GM12878 (cell line): ENCODE measurements around the gene MAT2B. TPM values are rescaled to one million over a fixed set of nuclear protein-coding genes. Genes with fewer than 3 reads are reported as not detected.

ENCODE experiments used
- ATAC-seq: fragments of 200-7000 bp; cut with Tn5 transposase; 3 replicates; pipeline ENCODE4 v1.9.1; 2020; ENCODE audit warnings: mild to moderate bottlenecking, moderate library complexity
- BruUV-seq: library from RNA; stranded (reverse); fragments of 400-500 nt; replicated peaks from 2 replicates; lab custom pipeline; 2021; lab: Mats Ljungman, UMichigan
- CTCF ChIA-PET: fragments of 300-600 bp; sonication (Branson Sonifier 250); formaldehyde crosslinking; extraction: SDS; loops from one replicate; lab custom pipeline; 2021; ENCODE audit warnings: inconsistent platforms; lab: Yijun Ruan, JAX
- POLR2A ChIA-PET: fragments of 350-600 bp; formaldehyde crosslinking; extraction: SDS; loops from one replicate; lab custom pipeline; 2021; ENCODE audit warnings: inconsistent platforms; lab: Charles Lee
- RAD21 ChIA-PET: fragments of 300-600 bp; sonication (Branson Sonifier 250); formaldehyde crosslinking; loops from one replicate; lab custom pipeline; 2023; ENCODE audit warnings: antibody characterized with exemption; ENCODE audit not compliant: unreplicated experiment; lab: Charles Lee
- SMC1A ChIA-PET: fragments of 300-600 bp; sonication (Branson Sonifier 250); formaldehyde crosslinking; loops from one replicate; lab custom pipeline; 2023; ENCODE audit not compliant: unreplicated experiment, uncharacterized antibody; lab: Charles Lee
- DNase-seq: peaks from one replicate; pipeline ENCODE4 v3.0.0-alpha.2; 2011; ENCODE audit warnings: low read depth, low spot score
- FAIRE-seq: peaks from 3 replicates; lab custom pipeline; 2011; peaks lifted over from hg19 to GRCh38; lab: Jason Lieb, UNC
- H2AFZ ChIP-seq: 2 replicates; pipeline ENCODE4 v1.6.0; 2011; ENCODE audit warnings: low read depth, low read length, control low read depth; ENCODE audit not compliant: control insufficient read depth
- H3K27ac ChIP-seq: 2 replicates; pipeline ENCODE4 v1.5.1; 2011; ENCODE audit warnings: control low read depth; ENCODE audit not compliant: control insufficient read depth, insufficient read depth
- H3K27me3 ChIP-seq, 2 experiments: replicated peaks in 1 of 2; 2 replicates each; pipeline versions ENCODE4 v1.6.0 to v1.6.1; 2011; ENCODE audit warnings: low read length in 1 of 2; ENCODE audit not compliant: control insufficient read depth in 2 of 2, insufficient read depth in 2 of 2
- H3K36me3 ChIP-seq, 2 experiments: 2 replicates each; pipeline ENCODE4 v1.5.1; 2011; ENCODE audit warnings: low read length in 1 of 2; ENCODE audit not compliant: control insufficient read depth in 2 of 2, insufficient read depth in 2 of 2
- H3K4me1 ChIP-seq: 2 replicates; pipeline ENCODE4 v1.6.1; 2011; ENCODE audit warnings: mild to moderate bottlenecking, low read length, moderate library complexity, mixed read lengths; ENCODE audit not compliant: control insufficient read depth, insufficient read depth
- H3K4me2 ChIP-seq: 2 replicates; pipeline ENCODE4 v1.6.0; 2011; ENCODE audit warnings: control low read depth; ENCODE audit not compliant: control insufficient read depth, insufficient read depth
- H3K4me3 ChIP-seq: fragments of 200-600 bp; sonication (generic); 2 replicates; pipeline ENCODE4 v1.5.1; 2016
- H3K79me2 ChIP-seq: 2 replicates; pipeline ENCODE4 v1.6.0; 2011; ENCODE audit warnings: low read length; ENCODE audit not compliant: control insufficient read depth, insufficient read depth
- H3K9ac ChIP-seq: 2 replicates; pipeline ENCODE4 v1.8.0; 2011; ENCODE audit warnings: low read length, control low read depth, mixed read lengths; ENCODE audit not compliant: control insufficient read depth, insufficient read depth
- H3K9me3 ChIP-seq: replicated peaks from 3 replicates; pipeline ENCODE4 v1.5.1; 2011; ENCODE audit warnings: mild to moderate bottlenecking, low read length; ENCODE audit not compliant: control insufficient read depth, insufficient read depth
- H4K20me1 ChIP-seq: 2 replicates; pipeline ENCODE4 v1.6.0; 2011; ENCODE audit not compliant: control insufficient read depth, insufficient read depth
- EGR1 ChIP-seq, 2 experiments: IDR thresholded peaks; 1 replicate in 1 of 2; 2 replicates in 1 of 2; pipeline ENCODE4 v1.6.1; 2011 to 2012; ENCODE audit warnings: low read depth in 2 of 2, low read length in 2 of 2, borderline replicate concordance in 1 of 2, mild to moderate bottlenecking in 1 of 2, moderate library complexity in 1 of 2
- LARP7 ChIP-seq: fragments of 450-650 bp; IDR thresholded peaks from 2 replicates; pipeline ENCODE4 v1.6.1; 2017; ENCODE audit warnings: mild to moderate bottlenecking
- MEF2A ChIP-seq: IDR thresholded peaks from 2 replicates; pipeline ENCODE4 v1.6.1; 2011; ENCODE audit warnings: low read depth, mild to moderate bottlenecking, low read length, moderate library complexity; ENCODE audit not compliant: insufficient read depth
- MXI1 ChIP-seq: fragments of 150-350 bp; IDR thresholded peaks from 2 replicates; pipeline ENCODE4 v1.6.1; 2011; ENCODE audit warnings: low read depth, mild to moderate bottlenecking, inconsistent platforms, low read length, improper control_type of control experiment
- NR2C2 ChIP-seq: IDR thresholded peaks from 2 replicates; pipeline ENCODE4 v1.6.1; 2011; ENCODE audit warnings: borderline replicate concordance, low read depth; ENCODE audit not compliant: control insufficient read depth, insufficient read length
- RB1 ChIP-seq: fragments of 450-650 bp; formaldehyde crosslinking; IDR thresholded peaks from 2 replicates; pipeline ENCODE4 v1.6.1; 2017; ENCODE audit warnings: mild to moderate bottlenecking, borderline replicate concordance
- RCOR1 ChIP-seq: conservative IDR thresholded peaks from 2 replicates; pipeline ENCODE4 v1.6.1; 2012; ENCODE audit warnings: low read depth, low read length, improper control_type of control experiment
- STAT1 ChIP-seq: fragments of 450-650 bp; conservative IDR thresholded peaks from 2 replicates; pipeline ENCODE4 v1.6.1; 2014; ENCODE audit warnings: antibody characterized with exemption, mild to moderate bottlenecking
- ZNF274 ChIP-seq: IDR thresholded peaks from one replicate; pipeline ENCODE4 v1.8.0; 2011; ENCODE audit not compliant: insufficient read length, insufficient read depth
- ZZZ3 ChIP-seq: IDR thresholded peaks from 2 replicates; pipeline ENCODE4 v1.6.1; 2011; ENCODE audit warnings: low read depth; ENCODE audit not compliant: control insufficient read depth, insufficient read length
- WGBS: methylation state at CpG from one replicate; pipeline ENCODE4 v1.1.6; 2016; ENCODE audit warnings: low lambda C conversion rate; ENCODE audit not compliant: insufficient replicate concordance, insufficient coverage; ENCODE audit errors: missing lambda C conversion rate; 5-methylcytosine and 5-hydroxymethylcytosine counted together
- in situ Hi-C: fragments of 300-500 bp; cut with MboI; formaldehyde crosslinking; loops from 9 replicates; pipeline ENCODE4 v1.14.3; 2018; ENCODE audit warnings: mixed read lengths
- intact Hi-C: fragments of 100-400 bp; cut with micrococcal nuclease; formaldehyde crosslinking; loops from one replicate; pipeline ENCODE4 v1.14.2; 2022; ENCODE audit not compliant: unreplicated experiment
- polyA plus RNA-seq, 11 experiments: library from polyadenylated mRNA; depleted of rRNA in 4 of 11; unstranded in 6 of 11; stranded (reverse) in 5 of 11; fragments of >200 nt; fragmentation: Nextera tagmentation in 4 of 11; fragmentation: Illumina TruSeq in 1 of 11; extraction: Ambion mirVana in 4 of 11; extraction: Trizol in 1 of 11; gene quantifications; 1 replicate in 1 of 11; 2 replicates in 10 of 11; pipeline versions ENCODE4 v1.2.1 to v1.2.3, GENCODE V29; 2011 to 2016; ENCODE audit warnings: inconsistent platforms in 2 of 11, missing spikeins in 2 of 11, low read depth in 1 of 11
- total RNA-seq, 4 experiments: library from RNA; depleted of rRNA in 3 of 4; stranded (reverse); fragments of >200 nt in 3 of 4; fragmentation: Illumina TruSeq in 1 of 4; extraction: Trizol in 1 of 4; gene quantifications; 2 replicates each; pipeline versions ENCODE4 v1.2.1 to v1.2.3, GENCODE V29; 2013 to 2021
- TF ChIP-seq, protein P1 (sequence below): IDR thresholded peaks from 2 replicates; pipeline ENCODE4 v1.6.1; 2011; ENCODE audit warnings: low read depth, mild to moderate bottlenecking, low read length, moderate library complexity, borderline replicate concordance; ENCODE audit errors: extremely low read depth
- TF ChIP-seq, protein P2 (sequence below): fragments of 150-350 bp; IDR thresholded peaks from 2 replicates; pipeline ENCODE4 v1.6.1; 2014; ENCODE audit warnings: mild to moderate bottlenecking, low read depth, low read length
- TF ChIP-seq, protein P3 (sequence below): fragments of 450-650 bp; IDR thresholded peaks from 2 replicates; pipeline ENCODE4 v1.6.1; 2018; ENCODE audit warnings: borderline replicate concordance, mild to moderate bottlenecking; ENCODE audit not compliant: partially characterized antibody
- TF ChIP-seq, protein P4 (sequence below): fragments of 150-350 bp; IDR thresholded peaks from 2 replicates; pipeline ENCODE4 v1.6.1; 2016; ENCODE audit warnings: low read depth, low read length
- TF ChIP-seq, protein P5 (sequence below): IDR thresholded peaks from 2 replicates; pipeline ENCODE4 v1.6.1; 2012; ENCODE audit warnings: low read depth, low read length, improper control_type of control experiment

MAT2B gene
- total and polyA plus RNA-seq, 10 of the 15 experiments (the other 5 are each of a cell fraction or from before 2014, with no cell fraction given): 43.2 to 122 (median 63.7) TPM

DNA sequence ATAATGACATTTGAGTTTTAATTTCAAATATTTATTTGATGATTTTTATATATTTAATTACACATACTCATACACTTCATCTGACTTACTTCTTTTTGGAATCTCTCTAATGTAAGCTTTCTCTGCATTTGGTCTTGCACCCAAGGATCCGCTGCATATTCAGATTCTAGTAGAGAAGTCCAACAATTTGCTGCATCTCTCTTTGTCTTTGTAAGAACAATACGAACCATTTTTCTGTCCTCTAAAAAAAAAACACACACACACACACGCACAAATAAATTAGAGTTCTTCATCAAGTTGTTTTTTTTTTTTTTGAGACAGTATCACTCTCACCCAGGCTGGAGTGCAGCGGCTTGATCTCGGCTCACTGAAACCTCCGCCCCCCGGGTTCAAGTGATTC is 48.6 kb upstream of the MAT2B start:
- H3K27ac ChIP-seq: no peak overlapping the region
- ChIA-PET SMC1A (interaction anchor here (1.4 to 9.3 kb wide), 3 partner anchors 11 to 48 kb away, joined by 3 to 142 read pairs (median 17); partner anchors contain the start of gene CCNG1), CTCF (interaction anchor here (0.7 to 6.6 kb wide), 3 partner anchors 11 to 108 kb away, joined by 3 to 74 read pairs (median 3); partner anchors contain the start of gene CCNG1), POLR2A (interaction anchor here (0.8 to 9.1 kb wide), 2 partner anchors 16 to 49 kb away, joined by 3 to 181 read pairs; partner anchors contain the start of genes CCNG1 and MAT2B), RAD21 (no interaction called here)
- in situ Hi-C loops: no loop called here
- peaks cover 0 to 5% of the 10 kb centered on the region in 2 experiments; a peak in 1 of 4 replicates for H3K36me3 ChIP-seq
- peaks cover 43% of the 10 kb centered on the region for H3K79me2 ChIP-seq
- no peak overlapping the region for H3K4me2 ChIP-seq
- no peak for DNase-seq
- peak overlapping the region; percentile 12; the same call in 1 of the 2 replicates for H3K4me3 ChIP-seq
- H3K27me3 ChIP-seq: no peaks in the 10 kb centered on the region
- H4K20me1 ChIP-seq: no peaks in the 10 kb centered on the region
- H3K4me1 ChIP-seq: no peaks in the 10 kb centered on the region
- H3K9me3 ChIP-seq: no peaks in the 10 kb centered on the region; the same call in 2 of the 3 replicates
- no peak for ATAC-seq
- 97% methylated on average over 7 of the region's 7 CpGs for WGBS
- no peak for FAIRE-seq
- intact Hi-C loops: no loop called here
- no peak overlapping the region for H3K9ac ChIP-seq
- H2AFZ ChIP-seq: no peak overlapping the region
- no TSS peak for BruUV-seq
- TF ChIP-seq, protein P1, sequence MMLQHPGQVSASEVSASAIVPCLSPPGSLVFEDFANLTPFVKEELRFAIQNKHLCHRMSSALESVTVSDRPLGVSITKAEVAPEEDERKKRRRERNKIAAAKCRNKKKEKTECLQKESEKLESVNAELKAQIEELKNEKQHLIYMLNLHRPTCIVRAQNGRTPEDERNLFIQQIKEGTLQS: no peak
- TF ChIP-seq LARP7 (no peak), RB1 (no peak), ZZZ3 (no peak), EGR1 (IDR thresholded peaks at IDR 0.05; ENCODE audit: borderline replicate concordance in 1 of 2, low read depth in 2 of 2, low read length in 2 of 2) (no peak), NR2C2 (no peak), ZNF274 (no peak), MEF2A (no peak), STAT1 (no peak), MXI1 (no peak), RCOR1 (no peak)
- TF ChIP-seq, protein P2, sequence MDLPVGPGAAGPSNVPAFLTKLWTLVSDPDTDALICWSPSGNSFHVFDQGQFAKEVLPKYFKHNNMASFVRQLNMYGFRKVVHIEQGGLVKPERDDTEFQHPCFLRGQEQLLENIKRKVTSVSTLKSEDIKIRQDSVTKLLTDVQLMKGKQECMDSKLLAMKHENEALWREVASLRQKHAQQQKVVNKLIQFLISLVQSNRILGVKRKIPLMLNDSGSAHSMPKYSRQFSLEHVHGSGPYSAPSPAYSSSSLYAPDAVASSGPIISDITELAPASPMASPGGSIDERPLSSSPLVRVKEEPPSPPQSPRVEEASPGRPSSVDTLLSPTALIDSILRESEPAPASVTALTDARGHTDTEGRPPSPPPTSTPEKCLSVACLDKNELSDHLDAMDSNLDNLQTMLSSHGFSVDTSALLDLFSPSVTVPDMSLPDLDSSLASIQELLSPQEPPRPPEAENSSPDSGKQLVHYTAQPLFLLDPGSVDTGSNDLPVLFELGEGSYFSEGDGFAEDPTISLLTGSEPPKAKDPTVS: no peak
- TF ChIP-seq, protein P3, sequence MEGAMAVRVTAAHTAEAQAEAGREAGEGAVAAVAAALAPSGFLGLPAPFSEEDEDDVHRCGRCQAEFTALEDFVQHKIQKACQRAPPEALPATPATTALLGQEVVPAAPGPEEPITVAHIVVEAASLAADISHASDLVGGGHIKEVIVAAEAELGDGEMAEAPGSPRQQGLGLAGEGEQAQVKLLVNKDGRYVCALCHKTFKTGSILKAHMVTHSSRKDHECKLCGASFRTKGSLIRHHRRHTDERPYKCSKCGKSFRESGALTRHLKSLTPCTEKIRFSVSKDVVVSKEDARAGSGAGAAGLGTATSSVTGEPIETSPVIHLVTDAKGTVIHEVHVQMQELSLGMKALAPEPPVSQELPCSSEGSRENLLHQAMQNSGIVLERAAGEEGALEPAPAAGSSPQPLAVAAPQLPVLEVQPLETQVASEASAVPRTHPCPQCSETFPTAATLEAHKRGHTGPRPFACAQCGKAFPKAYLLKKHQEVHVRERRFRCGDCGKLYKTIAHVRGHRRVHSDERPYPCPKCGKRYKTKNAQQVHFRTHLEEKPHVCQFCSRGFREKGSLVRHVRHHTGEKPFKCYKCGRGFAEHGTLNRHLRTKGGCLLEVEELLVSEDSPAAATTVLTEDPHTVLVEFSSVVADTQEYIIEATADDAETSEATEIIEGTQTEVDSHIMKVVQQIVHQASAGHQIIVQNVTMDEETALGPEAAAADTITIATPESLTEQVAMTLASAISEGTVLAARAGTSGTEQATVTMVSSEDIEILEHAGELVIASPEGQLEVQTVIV: no peak
- TF ChIP-seq, protein P4, sequence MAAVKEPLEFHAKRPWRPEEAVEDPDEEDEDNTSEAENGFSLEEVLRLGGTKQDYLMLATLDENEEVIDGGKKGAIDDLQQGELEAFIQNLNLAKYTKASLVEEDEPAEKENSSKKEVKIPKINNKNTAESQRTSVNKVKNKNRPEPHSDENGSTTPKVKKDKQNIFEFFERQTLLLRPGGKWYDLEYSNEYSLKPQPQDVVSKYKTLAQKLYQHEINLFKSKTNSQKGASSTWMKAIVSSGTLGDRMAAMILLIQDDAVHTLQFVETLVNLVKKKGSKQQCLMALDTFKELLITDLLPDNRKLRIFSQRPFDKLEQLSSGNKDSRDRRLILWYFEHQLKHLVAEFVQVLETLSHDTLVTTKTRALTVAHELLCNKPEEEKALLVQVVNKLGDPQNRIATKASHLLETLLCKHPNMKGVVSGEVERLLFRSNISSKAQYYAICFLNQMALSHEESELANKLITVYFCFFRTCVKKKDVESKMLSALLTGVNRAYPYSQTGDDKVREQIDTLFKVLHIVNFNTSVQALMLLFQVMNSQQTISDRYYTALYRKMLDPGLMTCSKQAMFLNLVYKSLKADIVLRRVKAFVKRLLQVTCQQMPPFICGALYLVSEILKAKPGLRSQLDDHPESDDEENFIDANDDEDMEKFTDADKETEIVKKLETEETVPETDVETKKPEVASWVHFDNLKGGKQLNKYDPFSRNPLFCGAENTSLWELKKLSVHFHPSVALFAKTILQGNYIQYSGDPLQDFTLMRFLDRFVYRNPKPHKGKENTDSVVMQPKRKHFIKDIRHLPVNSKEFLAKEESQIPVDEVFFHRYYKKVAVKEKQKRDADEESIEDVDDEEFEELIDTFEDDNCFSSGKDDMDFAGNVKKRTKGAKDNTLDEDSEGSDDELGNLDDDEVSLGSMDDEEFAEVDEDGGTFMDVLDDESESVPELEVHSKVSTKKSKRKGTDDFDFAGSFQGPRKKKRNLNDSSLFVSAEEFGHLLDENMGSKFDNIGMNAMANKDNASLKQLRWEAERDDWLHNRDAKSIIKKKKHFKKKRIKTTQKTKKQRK: no peak
- TF ChIP-seq, protein P5, sequence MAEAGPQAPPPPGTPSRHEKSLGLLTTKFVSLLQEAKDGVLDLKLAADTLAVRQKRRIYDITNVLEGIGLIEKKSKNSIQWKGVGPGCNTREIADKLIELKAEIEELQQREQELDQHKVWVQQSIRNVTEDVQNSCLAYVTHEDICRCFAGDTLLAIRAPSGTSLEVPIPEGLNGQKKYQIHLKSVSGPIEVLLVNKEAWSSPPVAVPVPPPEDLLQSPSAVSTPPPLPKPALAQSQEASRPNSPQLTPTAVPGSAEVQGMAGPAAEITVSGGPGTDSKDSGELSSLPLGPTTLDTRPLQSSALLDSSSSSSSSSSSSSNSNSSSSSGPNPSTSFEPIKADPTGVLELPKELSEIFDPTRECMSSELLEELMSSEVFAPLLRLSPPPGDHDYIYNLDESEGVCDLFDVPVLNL: no peak
